Measurements from ENCODE around the gene NDUFS5. TPM values are rescaled to one million over a fixed set of nuclear protein-coding genes. Genes with fewer than 3 reads are reported as not detected.

NDUFS5 gene
- total and polyA plus RNA-seq, 10 of the 15 experiments (the other 5 are each of a cell fraction or from before 2014, with no cell fraction given) = 240 to 1,578 (median 831) TPM

- no peak for TF ChIP-seq ZBTB40 (IDR thresholded peaks at IDR 0.05; ENCODE audit: borderline replicate concordance)
- TF ChIP-seq, protein P1, sequence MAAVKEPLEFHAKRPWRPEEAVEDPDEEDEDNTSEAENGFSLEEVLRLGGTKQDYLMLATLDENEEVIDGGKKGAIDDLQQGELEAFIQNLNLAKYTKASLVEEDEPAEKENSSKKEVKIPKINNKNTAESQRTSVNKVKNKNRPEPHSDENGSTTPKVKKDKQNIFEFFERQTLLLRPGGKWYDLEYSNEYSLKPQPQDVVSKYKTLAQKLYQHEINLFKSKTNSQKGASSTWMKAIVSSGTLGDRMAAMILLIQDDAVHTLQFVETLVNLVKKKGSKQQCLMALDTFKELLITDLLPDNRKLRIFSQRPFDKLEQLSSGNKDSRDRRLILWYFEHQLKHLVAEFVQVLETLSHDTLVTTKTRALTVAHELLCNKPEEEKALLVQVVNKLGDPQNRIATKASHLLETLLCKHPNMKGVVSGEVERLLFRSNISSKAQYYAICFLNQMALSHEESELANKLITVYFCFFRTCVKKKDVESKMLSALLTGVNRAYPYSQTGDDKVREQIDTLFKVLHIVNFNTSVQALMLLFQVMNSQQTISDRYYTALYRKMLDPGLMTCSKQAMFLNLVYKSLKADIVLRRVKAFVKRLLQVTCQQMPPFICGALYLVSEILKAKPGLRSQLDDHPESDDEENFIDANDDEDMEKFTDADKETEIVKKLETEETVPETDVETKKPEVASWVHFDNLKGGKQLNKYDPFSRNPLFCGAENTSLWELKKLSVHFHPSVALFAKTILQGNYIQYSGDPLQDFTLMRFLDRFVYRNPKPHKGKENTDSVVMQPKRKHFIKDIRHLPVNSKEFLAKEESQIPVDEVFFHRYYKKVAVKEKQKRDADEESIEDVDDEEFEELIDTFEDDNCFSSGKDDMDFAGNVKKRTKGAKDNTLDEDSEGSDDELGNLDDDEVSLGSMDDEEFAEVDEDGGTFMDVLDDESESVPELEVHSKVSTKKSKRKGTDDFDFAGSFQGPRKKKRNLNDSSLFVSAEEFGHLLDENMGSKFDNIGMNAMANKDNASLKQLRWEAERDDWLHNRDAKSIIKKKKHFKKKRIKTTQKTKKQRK (IDR thresholded peaks at IDR 0.05; ENCODE audit: low read depth, low read length) = no peak
- TF ChIP-seq KDM1A (IDR thresholded peaks at IDR 0.05; ENCODE audit: borderline replicate concordance) = no peak
- TF ChIP-seq CHD2 (IDR thresholded peaks at IDR 0.05; ENCODE audit: borderline replicate concordance, low read depth, low read length) = peak; percentile 83
- TF ChIP-seq, protein P2, sequence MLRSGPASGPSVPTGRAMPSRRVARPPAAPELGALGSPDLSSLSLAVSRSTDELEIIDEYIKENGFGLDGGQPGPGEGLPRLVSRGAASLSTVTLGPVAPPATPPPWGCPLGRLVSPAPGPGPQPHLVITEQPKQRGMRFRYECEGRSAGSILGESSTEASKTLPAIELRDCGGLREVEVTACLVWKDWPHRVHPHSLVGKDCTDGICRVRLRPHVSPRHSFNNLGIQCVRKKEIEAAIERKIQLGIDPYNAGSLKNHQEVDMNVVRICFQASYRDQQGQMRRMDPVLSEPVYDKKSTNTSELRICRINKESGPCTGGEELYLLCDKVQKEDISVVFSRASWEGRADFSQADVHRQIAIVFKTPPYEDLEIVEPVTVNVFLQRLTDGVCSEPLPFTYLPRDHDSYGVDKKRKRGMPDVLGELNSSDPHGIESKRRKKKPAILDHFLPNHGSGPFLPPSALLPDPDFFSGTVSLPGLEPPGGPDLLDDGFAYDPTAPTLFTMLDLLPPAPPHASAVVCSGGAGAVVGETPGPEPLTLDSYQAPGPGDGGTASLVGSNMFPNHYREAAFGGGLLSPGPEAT (IDR thresholded peaks at IDR 0.05; ENCODE audit: low read depth) = no peak
- TF ChIP-seq PML (IDR thresholded peaks at IDR 0.05; ENCODE audit: low read length) = peak; percentile 91
- TF ChIP-seq IRF5 (IDR thresholded peaks at IDR 0.05; ENCODE audit: borderline replicate concordance) = no peak
- TF ChIP-seq, protein P3, sequence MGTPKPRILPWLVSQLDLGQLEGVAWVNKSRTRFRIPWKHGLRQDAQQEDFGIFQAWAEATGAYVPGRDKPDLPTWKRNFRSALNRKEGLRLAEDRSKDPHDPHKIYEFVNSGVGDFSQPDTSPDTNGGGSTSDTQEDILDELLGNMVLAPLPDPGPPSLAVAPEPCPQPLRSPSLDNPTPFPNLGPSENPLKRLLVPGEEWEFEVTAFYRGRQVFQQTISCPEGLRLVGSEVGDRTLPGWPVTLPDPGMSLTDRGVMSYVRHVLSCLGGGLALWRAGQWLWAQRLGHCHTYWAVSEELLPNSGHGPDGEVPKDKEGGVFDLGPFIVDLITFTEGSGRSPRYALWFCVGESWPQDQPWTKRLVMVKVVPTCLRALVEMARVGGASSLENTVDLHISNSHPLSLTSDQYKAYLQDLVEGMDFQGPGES (IDR thresholded peaks at IDR 0.05) = no peak
- no peak for TF ChIP-seq PAX8 (IDR thresholded peaks at IDR 0.05)
- TF ChIP-seq BRCA1 (IDR thresholded peaks at IDR 0.05; ENCODE audit: low read depth, low read length) = peak; percentile 55
These were observed 35.2 kb upstream of the NDUFS5 start, which contains the start of gene AKIRIN1 (continued) for GRCh38 chr1:38990738-38991637.
